Measurements from ENCODE around the gene TRPM2. TPM values are rescaled to one million over a fixed set of nuclear protein-coding genes. Genes with fewer than 3 reads are reported as not detected.
A peak's percentile ranks its signal among the peaks of the same experiment; 100 is the strongest.

TRPM2 gene
- total and polyA plus RNA-seq, 10 of the 15 experiments (the other 5 are each of a cell fraction or from before 2014, with no cell fraction given), result 0.03 to 9.1 (median 2.6) TPM

DNA sequence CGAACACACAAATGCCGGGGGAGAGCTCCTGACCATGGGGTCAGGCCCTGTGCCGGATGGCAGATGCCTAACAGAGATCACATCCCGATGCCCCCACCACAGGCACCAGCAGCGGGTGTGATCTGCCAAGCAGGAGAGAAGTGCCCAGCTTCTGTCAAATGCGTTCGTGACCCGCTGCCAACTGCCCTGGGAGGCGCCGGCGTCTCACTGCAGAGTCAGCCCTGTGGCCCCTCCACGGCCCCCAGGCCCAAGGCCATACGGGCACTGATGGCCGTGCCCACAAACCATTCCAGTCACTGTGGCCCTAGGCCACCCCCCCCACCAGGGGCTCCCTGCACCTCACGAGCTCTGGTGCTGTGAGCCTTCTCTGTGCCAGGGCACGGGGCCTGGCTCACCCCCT is 22.2 kb upstream of the TRPM2 start:
- no peak overlapping the region for H3K4me2 ChIP-seq (ENCODE audit: control insufficient read depth, insufficient read depth)
- ChIA-PET RAD21 (ENCODE audit: unreplicated experiment) (no interaction called here), CTCF (no interaction called here), SMC1A (ENCODE audit: uncharacterized antibody, unreplicated experiment) (no interaction called here), POLR2A (interaction anchor here (0.5 kb wide), 1 partner anchor 173 kb away, joined by 3 read pairs; no protein-coding TSS in a partner anchor)
- WGBS (ENCODE audit: insufficient coverage, insufficient replicate concordance, low lambda C conversion rate, missing lambda C conversion rate), result 92% methylated on average over 16 of the region's 16 CpGs
- H3K27me3 ChIP-seq (replicated peaks in 1 of 2; ENCODE audit: control insufficient read depth in 2 of 2, insufficient read depth in 2 of 2, low read length in 1 of 2), result no peaks in the 10 kb centered on the region
- FAIRE-seq, result no peak
- no peaks in the 10 kb centered on the region for H3K9me3 ChIP-seq (replicated peaks; ENCODE audit: control insufficient read depth, insufficient read depth, low read length)
- no peaks in the 10 kb centered on the region for H3K4me1 ChIP-seq (ENCODE audit: control insufficient read depth, insufficient read depth, low read length)
- no TSS peak for BruUV-seq (replicated peaks)
- intact Hi-C loops (cut with micrococcal nuclease; ENCODE audit: unreplicated experiment) (no loop called here), in situ Hi-C loops (cut with MboI) (no loop called here)
- H3K27ac ChIP-seq (ENCODE audit: control insufficient read depth, insufficient read depth), result no peak overlapping the region
- H3K36me3 ChIP-seq (ENCODE audit: control insufficient read depth in 2 of 2, insufficient read depth in 2 of 2, low read length in 1 of 2), result peaks cover 0 to 3% of the 10 kb centered on the region in 2 experiments; a peak in 3 of 4 replicates
- no peak for ATAC-seq
- no peak overlapping the region for H3K9ac ChIP-seq (ENCODE audit: control insufficient read depth, insufficient read depth, low read length)
- H2AFZ ChIP-seq (ENCODE audit: control insufficient read depth, low read depth, low read length), result no peak overlapping the region
- 0 out of 2 replicates have a peak, but pooled peaks have one; percentile 21 for TF ChIP-seq POLR2AphosphoS2 (IDR thresholded peaks at IDR 0.05; ENCODE audit: low read depth, low read length)
- no peak for TF ChIP-seq SREBF2 (IDR thresholded peaks at IDR 0.05; ENCODE audit: low read length)
- TF ChIP-seq POLR2A (IDR thresholded peaks at IDR 0.05; ENCODE audit: low read depth, low read length), result peak; percentile 36; the same call in 1 of the 2 replicates
- H3K79me2 ChIP-seq (ENCODE audit: control insufficient read depth, insufficient read depth, low read length), result no peaks in the 10 kb centered on the region
- no peak overlapping the region for H3K4me3 ChIP-seq
- H4K20me1 ChIP-seq (ENCODE audit: control insufficient read depth, insufficient read depth), result no peaks in the 10 kb centered on the region
- no peak for DNase-seq (ENCODE audit: low read depth, low spot score)

DNA sequence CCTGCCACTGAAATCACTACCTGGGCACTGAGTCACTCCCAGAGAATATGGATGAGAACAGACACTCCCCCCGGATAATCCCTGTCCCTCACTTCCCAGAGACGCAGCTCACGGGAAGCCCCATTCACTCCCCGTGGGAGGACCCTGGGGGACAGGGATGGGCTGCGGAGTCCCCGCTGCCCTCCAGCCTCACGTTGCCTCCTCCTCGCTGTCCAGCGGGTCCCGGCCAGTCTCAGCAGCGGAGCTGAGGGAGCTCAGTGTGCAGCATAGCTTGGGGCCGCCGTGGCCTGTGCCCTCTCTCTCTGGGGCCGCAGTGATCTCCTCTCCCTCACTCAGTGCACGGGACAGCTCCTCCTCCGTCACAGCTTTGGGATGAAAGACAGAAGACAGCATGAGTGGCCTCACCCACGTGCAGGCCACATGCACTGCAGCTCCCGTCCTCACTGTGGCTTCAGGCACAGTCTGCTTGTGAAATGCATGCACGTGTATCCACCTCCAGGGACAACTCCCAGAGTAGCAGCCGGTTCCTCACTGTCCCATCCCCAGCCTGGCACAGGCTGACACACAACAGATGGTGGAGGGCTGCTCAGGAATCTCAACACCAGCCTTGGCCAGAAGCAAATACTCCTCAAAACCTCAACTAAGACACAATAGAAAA is 21.6 kb upstream of the TRPM2 start:
- POLR2A ChIA-PET, result no interaction called here
- no peak for ATAC-seq
- CTCF ChIA-PET, result no interaction called here
- 66% methylated on average over 20 of the region's 20 CpGs for WGBS (ENCODE audit: insufficient coverage, insufficient replicate concordance, low lambda C conversion rate, missing lambda C conversion rate)
- RAD21 ChIA-PET (ENCODE audit: unreplicated experiment), result no interaction called here
- no peak for TF ChIP-seq IKZF1 (conservative IDR thresholded peaks at IDR 0.05)
- no peak for TF ChIP-seq FOS (IDR thresholded peaks at IDR 0.05; ENCODE audit: borderline replicate concordance, extremely low read depth, insufficient read length)
- TF ChIP-seq SUPT20H (IDR thresholded peaks at IDR 0.05; ENCODE audit: borderline replicate concordance, control insufficient read depth, low read depth, low read length), result no peak
- peak; percentile 57; the same call in 1 of the 2 replicates for TF ChIP-seq POLR2AphosphoS5 (IDR thresholded peaks at IDR 0.05; ENCODE audit: low read length)
- no peak for TF ChIP-seq CREB1 (IDR thresholded peaks at IDR 0.05; ENCODE audit: low read depth)
- TF ChIP-seq POLR2A (IDR thresholded peaks at IDR 0.05; ENCODE audit: low read depth, low read length), result peak; percentile 54
- TF ChIP-seq, protein P1, sequence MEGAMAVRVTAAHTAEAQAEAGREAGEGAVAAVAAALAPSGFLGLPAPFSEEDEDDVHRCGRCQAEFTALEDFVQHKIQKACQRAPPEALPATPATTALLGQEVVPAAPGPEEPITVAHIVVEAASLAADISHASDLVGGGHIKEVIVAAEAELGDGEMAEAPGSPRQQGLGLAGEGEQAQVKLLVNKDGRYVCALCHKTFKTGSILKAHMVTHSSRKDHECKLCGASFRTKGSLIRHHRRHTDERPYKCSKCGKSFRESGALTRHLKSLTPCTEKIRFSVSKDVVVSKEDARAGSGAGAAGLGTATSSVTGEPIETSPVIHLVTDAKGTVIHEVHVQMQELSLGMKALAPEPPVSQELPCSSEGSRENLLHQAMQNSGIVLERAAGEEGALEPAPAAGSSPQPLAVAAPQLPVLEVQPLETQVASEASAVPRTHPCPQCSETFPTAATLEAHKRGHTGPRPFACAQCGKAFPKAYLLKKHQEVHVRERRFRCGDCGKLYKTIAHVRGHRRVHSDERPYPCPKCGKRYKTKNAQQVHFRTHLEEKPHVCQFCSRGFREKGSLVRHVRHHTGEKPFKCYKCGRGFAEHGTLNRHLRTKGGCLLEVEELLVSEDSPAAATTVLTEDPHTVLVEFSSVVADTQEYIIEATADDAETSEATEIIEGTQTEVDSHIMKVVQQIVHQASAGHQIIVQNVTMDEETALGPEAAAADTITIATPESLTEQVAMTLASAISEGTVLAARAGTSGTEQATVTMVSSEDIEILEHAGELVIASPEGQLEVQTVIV (IDR thresholded peaks at IDR 0.05; ENCODE audit: borderline replicate concordance, partially characterized antibody), result no peak
- TF ChIP-seq POLR2AphosphoS2 (IDR thresholded peaks at IDR 0.05; ENCODE audit: low read depth, low read length), result 0 out of 2 replicates have a peak, but pooled peaks have one; percentile 7
- no peak overlapping the region for H2AFZ ChIP-seq (ENCODE audit: control insufficient read depth, low read depth, low read length)
- in situ Hi-C loops (cut with MboI) (no loop called here), intact Hi-C loops (cut with micrococcal nuclease; ENCODE audit: unreplicated experiment) (no loop called here)
- H3K9ac ChIP-seq (ENCODE audit: control insufficient read depth, insufficient read depth, low read length), result no peak overlapping the region
- no peaks in the 10 kb centered on the region for H3K9me3 ChIP-seq (replicated peaks; ENCODE audit: control insufficient read depth, insufficient read depth, low read length)
- no peaks in the 10 kb centered on the region for H4K20me1 ChIP-seq (ENCODE audit: control insufficient read depth, insufficient read depth)
- DNase-seq (ENCODE audit: low read depth, low spot score), result no peak
- H3K27ac ChIP-seq (ENCODE audit: control insufficient read depth, insufficient read depth), result no peak overlapping the region
- SMC1A ChIA-PET (ENCODE audit: uncharacterized antibody, unreplicated experiment), result no interaction called here
- no peak overlapping the region for H3K4me2 ChIP-seq (ENCODE audit: control insufficient read depth, insufficient read depth)
- H3K4me1 ChIP-seq (ENCODE audit: control insufficient read depth, insufficient read depth, low read length), result no peaks in the 10 kb centered on the region
- no TSS peak for BruUV-seq (replicated peaks)
- H3K27me3 ChIP-seq (replicated peaks in 1 of 2; ENCODE audit: control insufficient read depth in 2 of 2, insufficient read depth in 2 of 2, low read length in 1 of 2), result no peaks in the 10 kb centered on the region
- H3K36me3 ChIP-seq (ENCODE audit: control insufficient read depth in 2 of 2, insufficient read depth in 2 of 2, low read length in 1 of 2), result peaks cover 0 to 2% of the 10 kb centered on the region in 2 experiments; a peak in 3 of 4 replicates
- FAIRE-seq, result no peak
- no peaks in the 10 kb centered on the region for H3K79me2 ChIP-seq (ENCODE audit: control insufficient read depth, insufficient read depth, low read length)
- no peak overlapping the region for H3K4me3 ChIP-seq
